HG03520 (cell line): ENCODE data around the gene RTP2.

Experiments used
- ATAC-seq: cut with Tn5 transposase; IDR thresholded peaks from one replicate; pipeline ENCODE4 v1.9.1; 2021; ENCODE audit warnings: mild to moderate bottlenecking, moderate library complexity; ENCODE audit not compliant: unreplicated experiment

RTP2 gene

GRCh38 chr3:187739094-187739560, 36.8 kb upstream of the RTP2 start:
- no peak for ATAC-seq

GRCh38 chr3:187738331-187739093, 36.2 kb upstream of the RTP2 start:
- ATAC-seq = peak; percentile 37

- ATAC-seq = no peak
Observed at GRCh38 chr3:187738071-187738330, 35.6 kb upstream of the RTP2 start.

GRCh38 chr3:187737368-187738070, 35.2 kb upstream of the RTP2 start:
- ATAC-seq = no peak

- no peak for ATAC-seq
Observed at GRCh38 chr3:187737006-187737367, 34.6 kb upstream of the RTP2 start.

- no peak for ATAC-seq
Observed at GRCh38 chr3:187736418-187736871, 34.1 kb upstream of the RTP2 start.

GRCh38 chr3:187735837-187736236, 33.5 kb upstream of the RTP2 start:
- ATAC-seq = no peak

GRCh38 chr3:187735383-187735782, 33.0 kb upstream of the RTP2 start:
- ATAC-seq = no peak

GRCh38 chr3:187734841-187735240, 32.5 kb upstream of the RTP2 start:
- ATAC-seq = no peak

GRCh38 chr3:187733371-187733770, 31.0 kb upstream of the RTP2 start:
- no peak for ATAC-seq

- no peak for ATAC-seq
Observed at GRCh38 chr3:187729598-187729997, 27.2 kb upstream of the RTP2 start.

GRCh38 chr3:187728940-187729583, 26.7 kb upstream of the RTP2 start:
- ATAC-seq = no peak

- no peak for ATAC-seq
Observed at GRCh38 chr3:187728248-187728647, 25.9 kb upstream of the RTP2 start.

- ATAC-seq = no peak
Observed at GRCh38 chr3:187726564-187726963, 24.2 kb upstream of the RTP2 start.

- no peak for ATAC-seq
Observed at GRCh38 chr3:187725653-187726370, 23.5 kb upstream of the RTP2 start.

- ATAC-seq = no peak
Observed at GRCh38 chr3:187725224-187725623, 22.9 kb upstream of the RTP2 start.

GRCh38 chr3:187722206-187722612, 19.9 kb upstream of the RTP2 start:
- ATAC-seq = no peak

GRCh38 chr3:187721055-187721454, 18.7 kb upstream of the RTP2 start:
- ATAC-seq = no peak

GRCh38 chr3:187720337-187720670, 17.9 kb upstream of the RTP2 start:
- ATAC-seq = no peak

- no peak for ATAC-seq
Observed at GRCh38 chr3:187719628-187720336, 17.4 kb upstream of the RTP2 start.

- ATAC-seq = no peak
Observed at GRCh38 chr3:187718802-187719201, 16.4 kb upstream of the RTP2 start.
